ENCODE measurements around the gene FXYD3.

The FXYD3 gene

GRCh38 chr19:35120492-35120891 lies 4.9 kb downstream of the FXYD3 start:
- Histone ChIP-seq H3K4me1 (ENCODE audit: control insufficient read depth in 1 of 2, insufficient read depth in 2 of 2, low read length in 2 of 2) (peaks cover 14 to 18% of the 10 kb centered on the region in 2 donors), H3K4me3 (ENCODE audit: low read depth in 1 of 2, low read length in 2 of 2) (no peak overlapping the region), H3K27ac (ENCODE audit: low read length) (no peak overlapping the region), H3K36me3 (ENCODE audit: control insufficient read depth in 1 of 2, insufficient read depth in 2 of 2, low read length in 2 of 2) (peaks cover 0 to 10% of the 10 kb centered on the region in 2 donors), H3K9me3 (ENCODE audit: control insufficient read depth in 1 of 2, low read length in 2 of 2) (no peaks in the 10 kb centered on the region), H3K27me3 (ENCODE audit: low read depth, low read length) (no peaks in the 10 kb centered on the region)

- Histone ChIP-seq H3K36me3 (ENCODE audit: control insufficient read depth in 1 of 2, insufficient read depth in 2 of 2, low read length in 2 of 2) (peaks cover 0 to 10% of the 10 kb centered on the region in 2 donors), H3K4me1 (ENCODE audit: control insufficient read depth in 1 of 2, insufficient read depth in 2 of 2, low read length in 2 of 2) (peaks cover 14 to 18% of the 10 kb centered on the region in 2 donors), H3K9me3 (ENCODE audit: control insufficient read depth in 1 of 2, low read length in 2 of 2) (no peaks in the 10 kb centered on the region), H3K4me3 (ENCODE audit: low read depth in 1 of 2, low read length in 2 of 2) (no peak overlapping the region), H3K27ac (ENCODE audit: low read length) (no peak overlapping the region), H3K27me3 (ENCODE audit: low read depth, low read length) (no peaks in the 10 kb centered on the region)
These were observed 5.3 kb downstream of the FXYD3 start for GRCh38 chr19:35120898-35121297.

GRCh38 chr19:35122687-35123551 lies 7.3 kb downstream of the FXYD3 start:
- Histone ChIP-seq H3K4me3 (ENCODE audit: low read depth in 1 of 2, low read length in 2 of 2) (peak overlapping the region in 1 of 2 donors; percentile 52), H3K36me3 (ENCODE audit: control insufficient read depth in 1 of 2, insufficient read depth in 2 of 2, low read length in 2 of 2) (peaks cover 0 to 10% of the 10 kb centered on the region in 2 donors), H3K27me3 (ENCODE audit: low read depth, low read length) (no peaks in the 10 kb centered on the region), H3K9me3 (ENCODE audit: control insufficient read depth in 1 of 2, low read length in 2 of 2) (no peaks in the 10 kb centered on the region), H3K27ac (ENCODE audit: low read length) (no peak overlapping the region), H3K4me1 (ENCODE audit: control insufficient read depth in 1 of 2, insufficient read depth in 2 of 2, low read length in 2 of 2) (peaks cover 14 to 18% of the 10 kb centered on the region in 2 donors)

- no peaks in the 10 kb centered on the region for H3K27me3 ChIP-seq (ENCODE audit: low read depth, low read length)
- peaks cover 0 to 10% of the 10 kb centered on the region in 2 donors for H3K36me3 ChIP-seq (ENCODE audit: control insufficient read depth in 1 of 2, insufficient read depth in 2 of 2, low read length in 2 of 2)
- H3K9me3 ChIP-seq (ENCODE audit: control insufficient read depth in 1 of 2, low read length in 2 of 2) = no peaks in the 10 kb centered on the region
- H3K4me3 ChIP-seq (ENCODE audit: low read depth in 1 of 2, low read length in 2 of 2) = peak overlapping the region; percentile 52 to 82
- H3K4me1 ChIP-seq (ENCODE audit: control insufficient read depth in 1 of 2, insufficient read depth in 2 of 2, low read length in 2 of 2) = peaks cover 14 to 18% of the 10 kb centered on the region in 2 donors
- H3K27ac ChIP-seq (ENCODE audit: low read length) = peak overlapping the region; percentile 91
These were observed 8.0 kb downstream of the FXYD3 start for GRCh38 chr19:35123573-35123972.

GRCh38 chr19:35124098-35125060 lies 8.8 kb downstream of the FXYD3 start:
- H3K36me3 ChIP-seq (ENCODE audit: control insufficient read depth in 1 of 2, insufficient read depth in 2 of 2, low read length in 2 of 2) = peaks cover 0 to 10% of the 10 kb centered on the region in 2 donors
- H3K4me1 ChIP-seq (ENCODE audit: control insufficient read depth in 1 of 2, insufficient read depth in 2 of 2, low read length in 2 of 2) = peaks cover 14 to 18% of the 10 kb centered on the region in 2 donors
- H3K9me3 ChIP-seq (ENCODE audit: control insufficient read depth in 1 of 2, low read length in 2 of 2) = no peaks in the 10 kb centered on the region
- peak overlapping the region; percentile 52 to 82 for H3K4me3 ChIP-seq (ENCODE audit: low read depth in 1 of 2, low read length in 2 of 2)
- H3K27me3 ChIP-seq (ENCODE audit: low read depth, low read length) = no peaks in the 10 kb centered on the region
- peak overlapping the region; percentile 91 for H3K27ac ChIP-seq (ENCODE audit: low read length)

- Histone ChIP-seq H3K4me1 (ENCODE audit: control insufficient read depth in 1 of 2, insufficient read depth in 2 of 2, low read length in 2 of 2) (peaks cover 14 to 18% of the 10 kb centered on the region in 2 donors), H3K27me3 (ENCODE audit: low read depth, low read length) (no peaks in the 10 kb centered on the region), H3K9me3 (ENCODE audit: control insufficient read depth in 1 of 2, low read length in 2 of 2) (no peaks in the 10 kb centered on the region), H3K36me3 (ENCODE audit: control insufficient read depth in 1 of 2, insufficient read depth in 2 of 2, low read length in 2 of 2) (peaks cover 0 to 10% of the 10 kb centered on the region in 2 donors), H3K27ac (ENCODE audit: low read length) (no peak overlapping the region), H3K4me3 (ENCODE audit: low read depth in 1 of 2, low read length in 2 of 2) (no peak overlapping the region)
These were observed 9.7 kb downstream of the FXYD3 start for GRCh38 chr19:35125270-35125717.

GRCh38 chr19:35125749-35126623 lies 10.4 kb downstream of the FXYD3 start:
- Histone ChIP-seq H3K4me3 (ENCODE audit: low read depth in 1 of 2, low read length in 2 of 2) (no peak overlapping the region), H3K27me3 (ENCODE audit: low read depth, low read length) (no peaks in the 10 kb centered on the region), H3K27ac (ENCODE audit: low read length) (no peak overlapping the region), H3K9me3 (ENCODE audit: control insufficient read depth in 1 of 2, low read length in 2 of 2) (no peaks in the 10 kb centered on the region), H3K4me1 (ENCODE audit: control insufficient read depth in 1 of 2, insufficient read depth in 2 of 2, low read length in 2 of 2) (peaks cover 13 to 14% of the 10 kb centered on the region in 2 donors), H3K36me3 (ENCODE audit: control insufficient read depth in 1 of 2, insufficient read depth in 2 of 2, low read length in 2 of 2) (peaks cover 0 to 10% of the 10 kb centered on the region in 2 donors)

GRCh38 chr19:35126624-35126959 lies 11.0 kb downstream of the FXYD3 start:
- no peaks in the 10 kb centered on the region for H3K9me3 ChIP-seq (ENCODE audit: control insufficient read depth in 1 of 2, low read length in 2 of 2)
- no peak overlapping the region for H3K27ac ChIP-seq (ENCODE audit: low read length)
- H3K36me3 ChIP-seq (ENCODE audit: control insufficient read depth in 1 of 2, insufficient read depth in 2 of 2, low read length in 2 of 2) = peaks cover 0 to 13% of the 10 kb centered on the region in 2 donors
- H3K27me3 ChIP-seq (ENCODE audit: low read depth, low read length) = no peaks in the 10 kb centered on the region
- H3K4me3 ChIP-seq (ENCODE audit: low read depth in 1 of 2, low read length in 2 of 2) = no peak overlapping the region
- H3K4me1 ChIP-seq (ENCODE audit: control insufficient read depth in 1 of 2, insufficient read depth in 2 of 2, low read length in 2 of 2) = peaks cover 12 to 14% of the 10 kb centered on the region in 2 donors

- H3K27me3 ChIP-seq (ENCODE audit: low read depth, low read length) = no peaks in the 10 kb centered on the region
- no peaks in the 10 kb centered on the region for H3K9me3 ChIP-seq (ENCODE audit: control insufficient read depth in 1 of 2, low read length in 2 of 2)
- H3K4me3 ChIP-seq (ENCODE audit: low read depth in 1 of 2, low read length in 2 of 2) = no peak overlapping the region
- H3K27ac ChIP-seq (ENCODE audit: low read length) = no peak overlapping the region
- peaks cover 12 to 14% of the 10 kb centered on the region in 2 donors for H3K4me1 ChIP-seq (ENCODE audit: control insufficient read depth in 1 of 2, insufficient read depth in 2 of 2, low read length in 2 of 2)
- H3K36me3 ChIP-seq (ENCODE audit: control insufficient read depth in 1 of 2, insufficient read depth in 2 of 2, low read length in 2 of 2) = peaks cover 0 to 15% of the 10 kb centered on the region in 2 donors
These were observed 12.2 kb downstream of the FXYD3 start for GRCh38 chr19:35127871-35128270.

- Histone ChIP-seq H3K9me3 (ENCODE audit: control insufficient read depth in 1 of 2, low read length in 2 of 2) (no peaks in the 10 kb centered on the region), H3K27ac (ENCODE audit: low read length) (no peak overlapping the region), H3K4me1 (ENCODE audit: control insufficient read depth in 1 of 2, insufficient read depth in 2 of 2, low read length in 2 of 2) (peaks cover 12% of the 10 kb centered on the region in 2 donors)
These were observed 12.9 kb downstream of the FXYD3 start for GRCh38 chr19:35128398-35129057.

More at GRCh38 chr19:35128398-35129057, 12.9 kb downstream of the FXYD3 start:
- H3K4me3 ChIP-seq (ENCODE audit: low read depth in 1 of 2, low read length in 2 of 2) = no peak overlapping the region
- H3K27me3 ChIP-seq (ENCODE audit: low read depth, low read length) = no peaks in the 10 kb centered on the region
- H3K36me3 ChIP-seq (ENCODE audit: control insufficient read depth in 1 of 2, insufficient read depth in 2 of 2, low read length in 2 of 2) = peaks cover 0 to 10% of the 10 kb centered on the region in 2 donors
